Stimulated activated naive CD8-positive, alpha-beta T cell treated with anti-CD3 and anti-CD28 coated beads, Interleukin-15, amount 100 ng/mL, for 72 hours (primary cell): ENCODE data around the gene ADORA1.

ENCODE experiments used
- ATAC-seq: fragments of 150-1000 bp; cut with Tn5 transposase; 2 replicates; pipeline ENCODE4 v1.10.0; 2021; ENCODE audit warnings: mild to moderate bottlenecking, moderate library complexity
- DNase-seq, 2 donors: peaks; one replicate each; pipeline ENCODE4 v3.0.0; 2021 to 2022
- H3K27ac Mint-ChIP-seq, 2 donors: one replicate each; pipeline ENCODE4 v1.8.0; 2022; ENCODE audit warnings: mild to moderate bottlenecking in 2 of 2, mixed read lengths in 2 of 2, moderate library complexity in 2 of 2
- H3K27me3 Mint-ChIP-seq: one replicate; pipeline ENCODE4 v1.8.0; 2022; ENCODE audit warnings: mixed read lengths
- H3K4me1 Mint-ChIP-seq: one replicate; pipeline ENCODE4 v1.8.0; 2022; ENCODE audit warnings: mild to moderate bottlenecking, mixed read lengths
- H3K4me3 Mint-ChIP-seq, 2 donors: one replicate each; pipeline ENCODE4 v1.8.0; 2022; ENCODE audit warnings: mild to moderate bottlenecking in 2 of 2, mixed read lengths in 2 of 2, moderate library complexity in 1 of 2
- H3K9me3 Mint-ChIP-seq, 2 donors: one replicate each; pipeline ENCODE4 v1.8.0; 2022; ENCODE audit warnings: mixed read lengths in 2 of 2

ADORA1 gene

GRCh38 chr1:203103829-203104495, 23.6 kb upstream of the ADORA1 start:
- Mint-ChIP-seq H3K4me1 (no peaks in the 10 kb centered on the region), H3K27ac (no peak overlapping the region), H3K27me3 (peaks cover 56% of the 10 kb centered on the region), H3K4me3 (no peak overlapping the region), H3K9me3 (no peaks in the 10 kb centered on the region)
- ATAC-seq (no peak), DNase-seq (no peak)

GRCh38 chr1:203104789-203105390, 22.6 kb upstream of the ADORA1 start:
- Mint-ChIP-seq H3K4me1 (no peaks in the 10 kb centered on the region), H3K9me3 (no peaks in the 10 kb centered on the region), H3K4me3 (no peak overlapping the region), H3K27ac (no peak overlapping the region), H3K27me3 (peaks cover 62% of the 10 kb centered on the region)
- DNase-seq (no peak), ATAC-seq (no peak)

- Mint-ChIP-seq H3K27ac (no peak overlapping the region), H3K27me3 (peaks cover 42% of the 10 kb centered on the region), H3K4me1 (no peaks in the 10 kb centered on the region), H3K4me3 (no peak overlapping the region), H3K9me3 (no peaks in the 10 kb centered on the region)
- DNase-seq = no peak
- no peak for ATAC-seq
Observed at GRCh38 chr1:203112475-203112874, 15.1 kb upstream of the ADORA1 start.

- Mint-ChIP-seq H3K9me3 (no peaks in the 10 kb centered on the region), H3K4me3 (no peak overlapping the region), H3K27me3 (peaks cover 42% of the 10 kb centered on the region), H3K4me1 (no peaks in the 10 kb centered on the region), H3K27ac (no peak overlapping the region)
- DNase-seq (no peak), ATAC-seq (no peak)
Observed at GRCh38 chr1:203113308-203113707, 14.2 kb upstream of the ADORA1 start.

GRCh38 chr1:203114202-203114601, 13.3 kb upstream of the ADORA1 start:
- Mint-ChIP-seq H3K4me3 (no peak overlapping the region), H3K27me3 (peaks cover 42% of the 10 kb centered on the region), H3K9me3 (no peaks in the 10 kb centered on the region), H3K27ac (no peak overlapping the region), H3K4me1 (no peaks in the 10 kb centered on the region)
- DNase-seq = no peak
- ATAC-seq = no peak

GRCh38 chr1:203116091-203116820, 11.3 kb upstream of the ADORA1 start:
- Mint-ChIP-seq H3K27ac (no peak overlapping the region), H3K27me3 (peaks cover 55% of the 10 kb centered on the region), H3K4me3 (no peak overlapping the region), H3K4me1 (peaks cover 6% of the 10 kb centered on the region), H3K9me3 (no peaks in the 10 kb centered on the region)
- ATAC-seq = no peak
- DNase-seq = no peak

- peak; percentile 29 to 44 for DNase-seq
- Mint-ChIP-seq H3K4me3 (no peak overlapping the region), H3K9me3 (no peaks in the 10 kb centered on the region), H3K4me1 (peaks cover 13% of the 10 kb centered on the region), H3K27ac (no peak overlapping the region), H3K27me3 (peaks cover 69% of the 10 kb centered on the region)
- ATAC-seq = peak; percentile 68
Observed at GRCh38 chr1:203117611-203118575, 9.6 kb upstream of the ADORA1 start.

- ATAC-seq = peak; percentile 9
- Mint-ChIP-seq H3K4me3 (no peak overlapping the region), H3K27me3 (peaks cover 91% of the 10 kb centered on the region), H3K9me3 (no peaks in the 10 kb centered on the region), H3K4me1 (peaks cover 13% of the 10 kb centered on the region), H3K27ac (no peak overlapping the region)
- DNase-seq = no peak
Observed at GRCh38 chr1:203120325-203121153, 7.0 kb upstream of the ADORA1 start.

- Mint-ChIP-seq H3K4me3 (no peak overlapping the region), H3K27me3 (peaks cover 92% of the 10 kb centered on the region), H3K9me3 (no peaks in the 10 kb centered on the region), H3K27ac (peak overlapping the region; percentile 8 to 23), H3K4me1 (peaks cover 13% of the 10 kb centered on the region)
- DNase-seq = no peak
- ATAC-seq = peak; percentile 33
Observed at GRCh38 chr1:203121186-203122015, 6.1 kb upstream of the ADORA1 start.

GRCh38 chr1:203122159-203122558, 5.4 kb upstream of the ADORA1 start:
- H3K27me3 Mint-ChIP-seq = peaks cover 93% of the 10 kb centered on the region
- no peak for ATAC-seq
- no peak overlapping the region for H3K27ac Mint-ChIP-seq

GRCh38 chr1:203124011-203124410, 3.5 kb upstream of the ADORA1 start:
- no peak overlapping the region for H3K27ac Mint-ChIP-seq
- no peak overlapping the region for H3K4me3 Mint-ChIP-seq
- peaks cover 33% of the 10 kb centered on the region for H3K4me1 Mint-ChIP-seq
- ATAC-seq = no peak
- no peaks in the 10 kb centered on the region for H3K9me3 Mint-ChIP-seq
- no peak for DNase-seq
- H3K27me3 Mint-ChIP-seq = peaks cover 93% of the 10 kb centered on the region

More at GRCh38 chr1:203122159-203122558, 5.4 kb upstream of the ADORA1 start:
- Mint-ChIP-seq H3K9me3 (no peaks in the 10 kb centered on the region), H3K4me3 (no peak overlapping the region), H3K4me1 (peaks cover 19% of the 10 kb centered on the region)
- DNase-seq = no peak

- peaks cover 33% of the 10 kb centered on the region for H3K4me1 Mint-ChIP-seq
- H3K9me3 Mint-ChIP-seq = no peaks in the 10 kb centered on the region
- no peak overlapping the region for H3K4me3 Mint-ChIP-seq
- H3K27ac Mint-ChIP-seq = no peak overlapping the region
- H3K27me3 Mint-ChIP-seq = peaks cover 93% of the 10 kb centered on the region
- ATAC-seq (no peak), DNase-seq (no peak)
Observed at GRCh38 chr1:203124546-203125317, 2.8 kb upstream of the ADORA1 start.

GRCh38 chr1:203126151-203126865, 1.2 kb upstream of the ADORA1 start:
- Mint-ChIP-seq H3K4me1 (peaks cover 26% of the 10 kb centered on the region), H3K9me3 (no peaks in the 10 kb centered on the region), H3K4me3 (no peak overlapping the region), H3K27ac (no peak overlapping the region), H3K27me3 (peaks cover 85% of the 10 kb centered on the region)
- DNase-seq (no peak), ATAC-seq (no peak)
